HG03571 (cell line): ENCODE data around the gene LGALS9.

Experiments
- ATAC-seq: cut with Tn5 transposase; IDR thresholded peaks from one replicate; pipeline ENCODE4 v1.9.1; 2021; ENCODE audit not compliant: unreplicated experiment

The LGALS9 gene

DNA sequence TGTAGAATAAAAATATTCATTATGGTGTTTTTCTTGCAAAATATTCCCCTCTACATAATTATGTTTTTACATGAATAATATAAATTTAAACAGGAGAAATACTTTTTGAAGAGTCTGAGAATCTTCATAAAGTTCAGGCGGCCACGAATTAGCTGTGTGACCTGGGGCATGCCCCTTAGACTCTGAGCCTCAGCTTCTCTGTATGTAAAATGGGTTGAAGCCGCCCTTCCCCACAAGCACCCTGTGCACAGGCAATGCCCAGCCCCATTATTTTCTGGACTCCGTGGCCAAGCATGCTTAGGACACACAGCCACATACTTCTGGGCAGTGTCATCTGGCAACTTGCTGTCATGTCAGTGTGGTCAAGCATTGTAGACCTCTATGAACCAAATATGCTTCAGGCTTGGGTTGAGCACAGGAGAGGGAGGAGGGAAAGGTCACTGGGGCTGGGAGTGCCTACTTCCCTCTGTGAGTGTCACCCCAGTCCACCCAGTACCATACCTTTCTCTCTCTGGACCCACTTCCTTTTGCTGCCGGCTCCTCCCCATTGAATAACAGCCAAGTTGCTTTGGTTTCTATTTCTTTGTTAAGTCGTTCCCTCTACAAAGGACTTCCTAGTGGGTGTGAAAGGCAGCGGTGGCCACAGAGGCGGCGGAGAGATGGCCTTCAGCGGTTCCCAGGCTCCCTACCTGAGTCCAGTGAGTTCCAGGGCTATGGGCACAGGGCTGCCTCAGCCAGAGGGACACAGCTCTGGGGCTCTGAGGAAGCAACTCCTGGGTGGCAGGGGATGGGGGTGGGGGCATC is at the start of gene LGALS9:
TSS of gene LGALS9 (plus strand) at position 582 of the 804 bp plus-strand sequence. CDS start at position 660, 78 bp downstream.
- peak; percentile 47 for ATAC-seq

DNA sequence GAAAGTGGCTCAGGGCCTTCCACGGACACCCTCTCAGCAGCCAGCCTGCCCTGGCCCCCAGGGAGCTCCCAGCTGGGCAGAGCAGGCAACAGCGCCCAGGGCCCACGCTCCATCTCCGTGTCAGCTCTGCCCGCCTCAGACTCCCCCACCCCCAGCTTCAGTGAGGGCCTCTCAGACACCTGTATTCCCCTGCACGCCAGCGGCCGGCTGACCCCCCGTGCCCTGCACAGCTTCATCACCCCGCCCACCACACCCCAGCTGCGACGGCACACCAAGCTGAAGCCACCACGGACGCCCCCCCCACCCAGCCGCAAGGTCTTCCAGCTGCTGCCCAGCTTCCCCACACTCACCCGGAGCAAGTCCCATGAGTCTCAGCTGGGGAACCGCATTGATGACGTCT is 48.3 kb upstream of the LGALS9 start:
- ATAC-seq = no peak

DNA sequence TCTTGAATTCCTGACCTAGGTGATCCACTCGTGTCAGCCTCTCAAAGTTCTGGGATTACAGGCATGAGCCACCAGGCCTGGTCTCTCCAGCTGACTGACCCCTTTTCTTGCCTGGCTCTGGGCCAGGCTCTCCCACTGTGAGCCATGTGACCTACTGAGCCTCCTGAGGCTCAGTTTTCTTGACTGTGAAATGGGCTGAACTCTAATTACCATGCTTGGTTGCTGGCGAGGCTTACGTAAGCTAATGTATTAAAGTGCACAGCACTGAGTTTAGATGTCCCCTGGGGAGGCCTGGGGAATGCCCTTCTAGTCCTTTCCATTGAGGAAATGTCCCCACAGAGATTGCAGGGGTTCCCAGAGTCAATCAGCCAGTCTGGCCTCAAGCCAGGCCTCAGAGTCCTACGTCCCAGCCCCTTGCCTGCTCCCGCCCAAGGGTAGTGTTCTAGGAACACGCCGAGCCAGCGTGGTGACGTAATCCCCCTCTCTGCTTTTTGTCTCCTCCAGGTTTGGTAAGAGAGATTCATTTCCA is 45.8 kb upstream of the LGALS9 start:
- ATAC-seq = no peak

DNA sequence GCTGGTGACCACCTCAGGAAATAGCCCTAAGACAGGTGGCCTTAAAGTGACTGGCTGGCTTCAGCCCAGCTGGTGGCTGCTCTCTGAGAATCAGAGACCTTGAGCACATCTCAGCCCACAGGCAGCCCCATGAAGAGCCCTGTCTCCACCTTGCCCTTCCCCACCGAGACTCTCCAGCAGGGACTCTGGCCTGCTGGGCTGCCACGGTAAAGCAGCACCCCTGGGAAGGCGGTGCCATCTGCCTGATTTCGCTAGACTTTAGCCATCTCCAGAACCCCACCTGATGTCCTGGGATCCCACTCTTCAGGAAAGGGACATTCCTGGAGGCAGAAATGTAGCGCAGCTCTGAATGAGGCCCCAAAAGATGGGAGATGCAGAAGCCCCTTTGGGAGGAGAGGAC is 45.2 kb upstream of the LGALS9 start:
- ATAC-seq = no peak

DNA sequence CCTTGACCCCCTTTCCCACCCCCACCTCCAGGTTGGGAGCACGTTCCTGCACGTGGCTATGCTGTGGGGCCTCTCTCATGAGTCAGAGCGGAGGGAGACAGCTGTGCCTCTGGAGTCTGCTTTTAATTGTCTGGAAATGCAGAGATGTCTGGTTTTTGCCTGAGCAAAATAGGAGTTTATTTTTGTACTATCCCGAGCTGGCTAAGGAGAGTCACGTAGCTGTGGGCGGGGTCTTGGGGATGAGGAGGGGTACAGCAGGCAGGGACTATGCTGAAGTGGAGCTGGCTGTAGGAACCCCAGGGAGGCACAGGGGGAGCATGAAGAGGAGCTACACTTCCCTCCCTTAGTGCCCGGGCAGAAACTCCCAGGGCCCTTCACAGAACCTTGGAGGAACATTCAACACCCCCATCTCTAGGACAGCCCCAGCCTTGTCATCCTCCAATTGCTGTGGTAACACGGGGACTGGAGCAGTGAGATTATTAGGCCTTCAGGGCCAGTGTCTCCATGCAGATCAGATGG is 44.7 kb upstream of the LGALS9 start:
- no peak for ATAC-seq

DNA sequence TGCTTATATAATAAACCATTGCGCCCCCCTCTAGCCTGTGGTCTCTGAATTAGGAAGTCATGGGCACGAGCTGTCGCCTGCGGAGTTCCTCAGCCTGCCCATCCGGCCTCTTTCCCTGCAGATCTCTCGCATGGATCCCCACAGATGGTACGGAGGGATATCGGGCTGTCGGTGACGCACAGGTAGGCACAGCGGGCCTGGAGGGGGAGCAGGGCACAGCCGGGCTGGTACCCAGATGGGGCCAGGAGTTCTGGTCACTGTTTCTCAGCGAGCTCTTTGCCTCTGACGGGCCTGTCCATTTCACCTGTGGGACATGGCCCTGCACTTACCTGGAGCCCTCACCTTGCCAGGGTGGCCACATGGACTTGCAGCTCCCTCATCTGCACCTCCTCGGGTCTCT is 42.6 kb upstream of the LGALS9 start:
- ATAC-seq = no peak

DNA sequence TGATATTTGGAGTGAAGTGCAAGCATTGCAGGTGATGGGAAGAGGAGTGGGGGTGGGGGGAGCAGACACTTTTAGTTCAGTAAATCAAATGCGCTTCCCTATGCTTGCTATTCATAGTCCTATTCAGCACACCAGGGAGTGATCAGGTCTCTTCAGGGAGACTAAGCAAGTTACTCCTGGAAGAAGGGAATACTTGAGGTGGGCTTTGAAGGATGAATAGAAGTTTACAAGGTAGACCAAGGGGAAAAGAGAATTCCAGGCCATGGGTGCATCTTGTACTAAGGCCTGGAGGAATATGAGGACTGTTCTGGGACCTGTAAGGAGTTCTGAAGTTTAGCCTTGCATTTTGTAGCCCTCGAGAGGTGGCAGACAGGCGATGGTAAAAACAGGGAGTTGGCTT is 40.1 kb upstream of the LGALS9 start:
- ATAC-seq = no peak

DNA sequence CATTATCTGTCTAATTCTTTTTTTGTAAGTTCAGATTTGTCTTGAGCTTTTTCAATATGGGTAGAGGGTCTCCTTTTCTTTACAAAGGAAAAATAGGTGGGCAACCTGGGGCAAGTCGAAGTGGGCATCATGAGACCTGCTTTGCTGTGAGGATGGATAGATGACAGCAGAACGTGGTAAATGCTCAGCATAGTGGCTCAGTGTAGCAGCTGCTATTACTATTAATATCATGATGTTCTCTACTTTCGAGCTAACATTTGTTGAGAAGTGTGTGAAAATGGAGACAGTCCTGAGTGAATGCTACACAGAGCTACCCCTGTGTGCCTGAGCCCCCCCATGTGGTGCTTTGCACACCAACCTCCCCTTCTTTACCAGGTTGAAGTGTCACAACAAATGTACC is 39.0 kb upstream of the LGALS9 start:
- no peak for ATAC-seq

DNA sequence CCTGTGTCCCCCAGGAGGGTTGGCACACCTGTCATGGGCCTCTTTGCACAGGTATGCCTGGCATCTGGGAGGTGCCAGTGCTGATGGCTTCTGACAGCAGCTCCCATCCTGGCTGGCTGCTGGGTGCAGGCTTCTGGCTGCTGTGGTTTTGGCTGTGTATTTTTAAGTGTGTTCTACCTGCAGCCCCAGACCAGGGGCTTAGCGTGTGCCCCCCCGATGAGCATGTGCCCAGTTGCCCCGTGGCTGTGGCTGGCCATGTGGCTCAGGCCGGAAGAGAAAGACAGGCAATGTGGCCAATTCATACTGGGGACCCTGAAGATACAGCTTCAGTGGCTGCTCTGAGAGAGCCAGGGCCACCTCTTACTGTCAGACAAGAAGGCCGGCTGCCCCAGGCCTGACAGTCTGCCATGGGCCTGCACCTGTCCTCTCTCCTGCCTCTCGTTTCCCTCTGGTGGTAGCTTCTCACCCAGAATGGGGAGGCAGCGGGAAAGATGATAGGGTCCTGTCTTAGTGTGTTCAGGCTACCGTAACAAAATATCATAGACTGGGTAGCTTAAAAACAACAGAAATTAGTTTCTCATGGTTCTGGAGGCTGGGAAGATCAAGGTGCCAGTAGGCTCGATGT is 37.6 kb upstream of the LGALS9 start:
- ATAC-seq = no peak

DNA sequence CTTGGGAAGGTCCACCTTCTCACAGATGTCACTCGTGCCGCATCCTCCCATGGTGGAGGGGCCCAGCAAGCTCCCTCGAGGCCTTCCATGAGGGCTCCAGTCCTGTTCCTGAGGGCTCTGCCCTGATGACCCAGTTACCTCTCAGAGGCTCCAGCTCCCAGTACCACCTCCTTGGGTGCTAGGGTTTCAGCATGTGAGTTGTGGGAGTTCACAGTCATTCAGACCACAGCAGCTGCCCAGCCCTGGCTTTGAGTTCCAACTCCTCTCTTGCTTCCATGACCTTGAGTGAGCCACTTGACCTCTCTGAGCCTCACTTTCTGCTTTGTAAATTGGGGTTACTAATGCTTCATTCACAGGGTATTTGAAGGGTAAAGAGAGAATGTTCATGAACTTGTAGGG is 37.1 kb upstream of the LGALS9 start:
- no peak for ATAC-seq

DNA sequence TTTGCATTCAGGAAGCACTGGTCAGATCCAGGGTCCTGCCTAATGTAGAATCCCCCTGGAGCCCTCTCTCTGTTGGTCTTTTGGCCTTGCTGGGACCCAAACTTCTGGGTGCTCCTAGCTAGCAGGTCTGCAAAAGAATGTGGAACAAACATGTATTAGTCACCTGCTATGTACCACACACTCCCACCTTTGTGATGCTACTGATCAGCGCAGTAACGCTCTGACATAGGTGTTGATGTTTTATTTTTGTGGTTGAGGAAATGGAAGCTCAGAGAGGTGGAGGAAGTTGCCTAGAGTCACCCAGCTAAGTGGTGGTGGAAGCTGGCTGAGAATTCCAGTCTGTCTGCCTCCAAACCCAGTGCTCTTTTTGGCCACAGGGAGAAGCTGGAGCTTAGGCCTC is 35.8 kb upstream of the LGALS9 start:
- no peak for ATAC-seq

DNA sequence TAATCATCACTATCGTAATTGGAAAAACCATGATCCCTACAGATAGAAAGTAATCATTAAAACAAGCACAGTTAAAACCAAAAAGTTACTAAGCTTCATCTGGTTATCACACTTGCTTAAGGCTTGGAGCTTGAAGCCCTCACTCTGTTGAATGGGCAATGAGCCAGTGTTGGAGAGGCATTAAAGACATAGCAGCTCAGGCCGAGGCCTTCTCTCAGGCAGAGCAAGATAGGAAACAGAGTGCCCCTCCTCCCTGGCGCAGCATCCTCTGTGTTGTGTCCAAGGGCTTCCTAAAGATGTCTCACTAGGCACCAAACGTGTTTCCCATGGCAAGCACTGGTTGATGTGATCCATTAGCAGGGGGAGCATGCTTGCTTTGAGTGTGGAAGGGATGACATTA is 34.9 kb upstream of the LGALS9 start:
- no peak for ATAC-seq

DNA sequence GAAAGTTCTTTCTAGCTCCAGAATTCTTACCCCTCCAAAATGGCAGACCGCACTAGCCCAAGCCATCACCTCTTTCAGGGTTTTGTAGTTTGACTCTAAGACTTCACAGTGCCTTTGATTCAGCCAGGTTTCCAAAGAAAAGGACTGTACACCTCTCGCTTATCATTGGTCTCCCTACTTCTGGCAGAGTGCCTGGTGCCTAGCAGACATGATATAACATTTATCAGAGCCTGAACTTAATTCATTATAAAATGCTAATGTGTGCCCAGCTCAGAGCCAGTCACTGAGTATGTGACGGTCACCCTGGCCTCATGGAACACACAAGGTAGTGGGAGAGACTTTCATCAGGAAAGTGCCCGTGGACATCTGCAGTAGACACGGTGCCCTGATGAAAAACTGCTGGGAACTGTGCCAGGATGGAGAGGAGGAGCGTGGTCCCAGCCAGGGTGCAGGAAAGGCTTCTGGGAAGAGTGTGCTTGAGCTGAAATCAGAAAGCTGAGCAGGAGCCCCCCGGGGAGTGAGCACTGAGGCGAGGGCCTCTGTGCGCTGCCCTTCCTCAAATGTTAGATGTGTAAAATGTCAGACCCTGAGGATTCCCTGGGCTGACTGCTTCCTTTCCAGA is 34.3 kb upstream of the LGALS9 start:
- ATAC-seq = no peak

DNA sequence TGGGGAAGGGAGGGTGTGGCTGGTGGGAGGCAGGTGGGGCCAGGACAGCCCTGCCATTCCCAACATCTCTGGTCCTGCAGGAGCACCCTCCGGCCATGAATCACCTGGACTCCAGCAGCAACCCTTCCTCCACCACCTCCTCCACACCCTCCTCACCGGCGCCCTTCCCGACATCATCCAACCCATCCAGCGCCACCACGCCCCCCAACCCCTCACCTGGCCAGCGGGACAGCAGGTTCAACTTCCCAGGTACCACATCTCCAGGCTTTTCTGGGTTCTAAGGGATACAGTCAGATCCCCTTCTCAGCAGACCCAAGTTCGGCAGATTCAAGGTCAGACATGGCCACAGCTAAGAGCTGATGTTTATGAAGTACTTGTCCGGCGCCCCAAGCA is 33.8 kb upstream of the LGALS9 start:
- ATAC-seq = no peak

DNA sequence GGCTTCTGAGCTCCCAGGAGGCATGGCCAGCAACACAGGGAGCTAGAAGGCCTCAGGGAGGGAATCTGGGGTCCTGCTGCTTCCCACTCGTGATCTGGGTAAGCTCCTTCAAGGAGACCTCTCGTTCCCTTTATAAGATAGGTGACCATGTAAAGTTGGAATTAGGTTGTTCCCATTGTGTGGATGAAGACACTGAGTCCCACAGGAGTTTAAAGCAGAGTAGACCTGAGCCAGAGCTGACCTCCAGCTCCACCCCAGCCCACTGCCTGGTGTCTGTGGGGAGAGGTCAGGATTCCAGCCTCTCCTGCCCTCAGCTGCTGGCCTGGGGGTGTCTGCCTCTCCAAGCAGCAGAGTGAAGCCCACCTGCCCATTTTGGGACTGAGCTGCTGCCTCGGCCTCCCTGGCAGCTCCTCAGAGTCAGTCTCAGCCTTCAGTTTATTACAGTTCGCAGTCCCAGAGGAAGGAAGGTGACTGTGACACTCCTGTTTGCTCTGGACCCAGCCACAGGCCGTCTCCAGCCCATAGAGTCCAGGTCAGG is 33.1 kb upstream of the LGALS9 start:
- ATAC-seq = no peak

DNA sequence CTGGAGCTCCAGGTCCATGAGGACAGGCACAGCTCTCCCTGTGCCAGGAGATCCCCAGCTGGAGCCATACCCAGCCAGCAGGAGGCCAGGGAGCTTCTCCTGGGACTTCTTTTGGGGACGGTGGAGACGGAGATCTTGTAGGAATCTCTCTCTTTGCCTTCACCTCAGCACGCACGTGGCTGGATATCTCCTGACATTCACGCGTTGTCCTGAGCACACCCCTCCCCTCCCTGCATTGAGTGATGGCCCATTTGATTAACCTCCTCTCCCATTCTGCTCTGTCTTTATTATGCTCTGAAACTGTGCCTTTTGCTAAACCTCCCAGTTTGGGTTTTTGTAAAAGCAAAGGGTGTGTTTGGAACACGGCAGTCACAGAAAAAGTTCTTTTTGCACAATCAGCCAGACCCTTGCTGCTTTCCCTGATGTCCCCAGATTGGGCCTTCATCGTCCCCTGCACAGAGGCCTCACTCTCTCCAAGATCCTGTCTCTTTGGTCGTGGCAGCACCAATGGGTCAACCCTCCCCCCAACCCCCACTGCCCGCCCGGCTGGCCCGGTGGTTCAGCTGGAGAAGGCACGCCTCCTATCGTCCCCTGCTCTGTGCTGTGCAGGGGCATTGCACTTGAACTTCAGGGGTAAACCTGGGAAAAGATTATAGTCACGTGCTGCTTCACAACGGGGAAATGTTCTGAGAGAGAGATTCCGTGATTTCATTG is 32.5 kb upstream of the LGALS9 start:
- ATAC-seq = no peak

DNA sequence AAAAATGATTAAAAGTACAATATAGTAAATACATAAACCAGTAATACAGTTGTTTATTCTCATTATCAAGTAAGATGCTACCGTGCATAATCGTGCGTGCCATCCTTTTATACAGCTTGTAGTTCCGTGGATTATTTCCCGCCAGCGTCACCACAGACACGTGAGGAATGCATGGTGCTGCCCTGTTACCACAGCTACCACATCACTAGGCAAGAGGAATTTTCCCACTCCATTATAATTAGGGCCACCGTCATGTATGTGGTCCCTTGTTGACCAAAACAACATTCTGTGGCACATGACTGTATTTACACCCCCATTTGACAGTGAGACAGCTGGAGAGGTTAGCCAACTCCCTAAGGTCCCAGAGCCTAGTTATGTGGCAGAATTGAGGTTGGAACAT is 30.5 kb upstream of the LGALS9 start:
- no peak for ATAC-seq

DNA sequence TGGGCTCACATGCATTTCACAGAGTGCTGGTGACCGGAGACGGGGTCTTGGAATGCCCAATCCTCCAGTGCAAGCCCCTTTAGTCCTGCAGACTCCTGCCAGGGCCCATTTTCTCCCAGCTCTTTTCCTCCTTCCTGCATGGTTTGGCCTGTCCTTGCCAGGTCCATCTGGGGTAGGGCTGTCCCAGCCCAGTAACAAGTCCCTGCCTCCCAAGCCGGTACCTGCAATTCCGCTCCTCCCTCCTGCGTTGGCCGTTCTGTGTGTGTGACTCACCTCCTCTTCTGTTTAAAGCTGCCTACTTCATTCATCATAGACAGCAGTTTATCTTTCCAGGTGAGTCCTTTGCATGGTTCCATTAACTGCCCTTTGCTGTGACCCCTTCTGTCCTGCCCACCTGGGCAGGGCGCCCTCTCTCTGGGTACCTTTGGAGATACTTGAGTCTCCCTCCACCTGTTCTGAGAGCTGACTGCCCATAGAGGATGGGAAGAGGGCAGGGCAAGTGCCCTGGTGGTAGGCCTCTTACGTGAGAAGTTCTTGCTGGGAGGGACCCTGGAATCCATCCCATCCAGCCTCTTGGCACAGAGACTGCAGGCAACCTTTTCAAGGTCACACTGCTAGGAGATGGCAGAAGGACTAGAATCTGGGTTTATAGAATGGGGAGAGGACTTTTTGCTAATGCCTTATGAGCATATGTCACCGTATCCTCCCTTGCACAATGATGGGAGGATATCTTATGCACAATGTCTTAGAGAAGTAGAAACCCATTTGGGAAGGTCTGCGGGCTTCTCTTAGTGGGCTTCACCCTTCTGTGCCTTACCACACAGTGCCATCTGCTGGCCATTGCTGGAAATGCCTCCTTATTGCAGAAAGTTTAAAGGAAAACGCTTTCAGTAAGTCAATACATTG is 29.7 kb upstream of the LGALS9 start:
- ATAC-seq = no peak

DNA sequence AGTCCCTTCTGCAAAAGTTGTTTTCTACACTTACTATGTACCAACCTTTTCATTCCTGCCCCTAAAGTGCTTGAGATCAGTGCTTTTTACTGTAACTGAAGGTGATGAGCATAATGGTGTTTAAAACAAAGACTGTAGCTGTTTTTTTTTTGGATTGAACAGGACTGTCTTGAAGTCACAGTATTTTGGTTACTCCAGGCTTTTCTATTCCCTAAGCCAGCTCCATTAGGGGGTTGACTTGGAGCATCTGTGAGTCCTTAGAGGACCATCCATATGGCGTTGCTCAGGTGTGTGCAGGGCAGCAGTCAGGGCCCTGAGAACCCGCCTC is 29.0 kb upstream of the LGALS9 start:
- ATAC-seq = no peak
